Measurements from ENCODE around the gene CRMP1. TPM values are rescaled to one million over a fixed set of nuclear protein-coding genes. Genes with fewer than 3 reads are reported as not detected.

The CRMP1 gene
- total and polyA plus RNA-seq, 2 experiments from 2014 or later = 1.3 TPM; not detected in 1

GRCh38 chr4:5854929-5855328 is 38.0 kb downstream of the CRMP1 start:
- no peaks in the 10 kb centered on the region for H3K79me2 ChIP-seq (ENCODE audit: insufficient read depth)
- H3K9ac ChIP-seq = no peak overlapping the region
- H3K27me3 ChIP-seq (replicated peaks; ENCODE audit: insufficient read depth) = peaks cover 30% of the 10 kb centered on the region
- no peaks in the 10 kb centered on the region for H4K20me1 ChIP-seq (ENCODE audit: insufficient read depth)
- no peak for TF ChIP-seq EZH2 (IDR thresholded peaks at IDR 0.05; ENCODE audit: insufficient read depth, poor library complexity, severe bottlenecking)
- no peak for TF ChIP-seq EZH2phosphoT487 (IDR thresholded peaks at IDR 0.05; ENCODE audit: insufficient read depth, low read depth)
- no peaks in the 10 kb centered on the region for H3K9me2 ChIP-seq (ENCODE audit: insufficient read depth)
- H3K9me3 ChIP-seq (ENCODE audit: low read depth) = no peaks in the 10 kb centered on the region
- no peaks in the 10 kb centered on the region for H3F3A ChIP-seq (ENCODE audit: insufficient read depth)
- no peak for DNase-seq
- no peak overlapping the region for H3K4me3 ChIP-seq
- H2AFZ ChIP-seq = no peak overlapping the region
- 50 to 61% methylated on average over 3 of the region's 3 CpGs for WGBS, 2 experiments (ENCODE audit: low coverage in 1 of 2, low lambda C conversion rate in 2 of 2, missing lambda C conversion rate in 2 of 2)
- H3K36me3 ChIP-seq (ENCODE audit: low read depth) = no peaks in the 10 kb centered on the region
- H3K4me1 ChIP-seq (ENCODE audit: insufficient read depth) = no peaks in the 10 kb centered on the region
- H3K4me2 ChIP-seq (ENCODE audit: unreplicated experiment) = no peak overlapping the region
- in situ Hi-C loops (cut with MboI) = no loop called here
- H3K27ac ChIP-seq = no peak overlapping the region

GRCh38 chr4:5852523-5853202 is 40.2 kb downstream of the CRMP1 start:
- TF ChIP-seq EZH2 (IDR thresholded peaks at IDR 0.05; ENCODE audit: insufficient read depth, poor library complexity, severe bottlenecking) (no peak), EZH2phosphoT487 (IDR thresholded peaks at IDR 0.05; ENCODE audit: insufficient read depth, low read depth) (no peak)
- 38 to 40% methylated on average over 9 of the region's 9 CpGs for WGBS, 2 experiments (ENCODE audit: low coverage in 1 of 2, low lambda C conversion rate in 2 of 2, missing lambda C conversion rate in 2 of 2)
- H3K9ac ChIP-seq = no peak overlapping the region
- H3K4me1 ChIP-seq (ENCODE audit: insufficient read depth) = no peaks in the 10 kb centered on the region
- no peaks in the 10 kb centered on the region for H3K9me3 ChIP-seq (ENCODE audit: low read depth)
- H4K20me1 ChIP-seq (ENCODE audit: insufficient read depth) = no peaks in the 10 kb centered on the region
- H3K27me3 ChIP-seq (replicated peaks; ENCODE audit: insufficient read depth) = peaks cover 26% of the 10 kb centered on the region
- in situ Hi-C loops (cut with MboI) = no loop called here
- no peaks in the 10 kb centered on the region for H3K79me2 ChIP-seq (ENCODE audit: insufficient read depth)
- DNase-seq = no peak
- H3K9me2 ChIP-seq (ENCODE audit: insufficient read depth) = no peaks in the 10 kb centered on the region
- H3F3A ChIP-seq (ENCODE audit: insufficient read depth) = no peaks in the 10 kb centered on the region
- no peak overlapping the region for H2AFZ ChIP-seq
- H3K36me3 ChIP-seq (ENCODE audit: low read depth) = no peaks in the 10 kb centered on the region
- H3K4me2 ChIP-seq (ENCODE audit: unreplicated experiment) = no peak overlapping the region
- H3K4me3 ChIP-seq = no peak overlapping the region
- no peak overlapping the region for H3K27ac ChIP-seq

- Histone ChIP-seq H2AFZ (no peak overlapping the region), H3K27ac (no peak overlapping the region), H4K20me1 (ENCODE audit: insufficient read depth) (no peaks in the 10 kb centered on the region), H3K4me2 (ENCODE audit: unreplicated experiment) (no peak overlapping the region), H3F3A (ENCODE audit: insufficient read depth) (no peaks in the 10 kb centered on the region), H3K9me3 (ENCODE audit: low read depth) (no peaks in the 10 kb centered on the region), H3K36me3 (ENCODE audit: low read depth) (no peaks in the 10 kb centered on the region), H3K4me3 (no peak overlapping the region), H3K9me2 (ENCODE audit: insufficient read depth) (no peaks in the 10 kb centered on the region), H3K9ac (no peak overlapping the region), H3K4me1 (ENCODE audit: insufficient read depth) (no peaks in the 10 kb centered on the region), H3K79me2 (ENCODE audit: insufficient read depth) (no peaks in the 10 kb centered on the region), H3K27me3 (replicated peaks; ENCODE audit: insufficient read depth) (peaks cover 26% of the 10 kb centered on the region)
- no peak for TF ChIP-seq EZH2 (IDR thresholded peaks at IDR 0.05; ENCODE audit: insufficient read depth, poor library complexity, severe bottlenecking)
- no peak for TF ChIP-seq EZH2phosphoT487 (IDR thresholded peaks at IDR 0.05; ENCODE audit: insufficient read depth, low read depth)
- 33 to 48% methylated on average over 4 of the region's 4 CpGs for WGBS, 2 experiments (ENCODE audit: low coverage in 1 of 2, low lambda C conversion rate in 2 of 2, missing lambda C conversion rate in 2 of 2)
- in situ Hi-C loops (cut with MboI) = no loop called here
- no peak for DNase-seq
Observed at GRCh38 chr4:5851637-5852301, 41.1 kb downstream of the CRMP1 start.

GRCh38 chr4:5845035-5845905 is 47.6 kb downstream of the CRMP1 start:
- Histone ChIP-seq H3K27ac (no peak overlapping the region), H3K27me3 (replicated peaks; ENCODE audit: insufficient read depth) (peaks cover 4% of the 10 kb centered on the region; the same call in 1 of the 2 replicates), H3K4me3 (no peak overlapping the region), H3K9me3 (ENCODE audit: low read depth) (no peaks in the 10 kb centered on the region), H3F3A (ENCODE audit: insufficient read depth) (no peaks in the 10 kb centered on the region), H3K9me2 (ENCODE audit: insufficient read depth) (no peaks in the 10 kb centered on the region), H3K79me2 (ENCODE audit: insufficient read depth) (no peaks in the 10 kb centered on the region), H3K9ac (no peak overlapping the region), H2AFZ (no peak overlapping the region), H4K20me1 (ENCODE audit: insufficient read depth) (no peaks in the 10 kb centered on the region), H3K36me3 (ENCODE audit: low read depth) (no peaks in the 10 kb centered on the region), H3K4me2 (ENCODE audit: unreplicated experiment) (no peak overlapping the region), H3K4me1 (ENCODE audit: insufficient read depth) (no peaks in the 10 kb centered on the region)
- 52 to 57% methylated on average over 13 of the region's 13 CpGs for WGBS, 2 experiments (ENCODE audit: low coverage in 1 of 2, low lambda C conversion rate in 2 of 2, missing lambda C conversion rate in 2 of 2)
- no peak for DNase-seq
- in situ Hi-C loops (cut with MboI) = no loop called here
- no peak for TF ChIP-seq EZH2phosphoT487 (IDR thresholded peaks at IDR 0.05; ENCODE audit: insufficient read depth, low read depth)
- no peak for TF ChIP-seq EZH2 (IDR thresholded peaks at IDR 0.05; ENCODE audit: insufficient read depth, poor library complexity, severe bottlenecking)
